ENCODE results near the gene PLAU.

DNA sequence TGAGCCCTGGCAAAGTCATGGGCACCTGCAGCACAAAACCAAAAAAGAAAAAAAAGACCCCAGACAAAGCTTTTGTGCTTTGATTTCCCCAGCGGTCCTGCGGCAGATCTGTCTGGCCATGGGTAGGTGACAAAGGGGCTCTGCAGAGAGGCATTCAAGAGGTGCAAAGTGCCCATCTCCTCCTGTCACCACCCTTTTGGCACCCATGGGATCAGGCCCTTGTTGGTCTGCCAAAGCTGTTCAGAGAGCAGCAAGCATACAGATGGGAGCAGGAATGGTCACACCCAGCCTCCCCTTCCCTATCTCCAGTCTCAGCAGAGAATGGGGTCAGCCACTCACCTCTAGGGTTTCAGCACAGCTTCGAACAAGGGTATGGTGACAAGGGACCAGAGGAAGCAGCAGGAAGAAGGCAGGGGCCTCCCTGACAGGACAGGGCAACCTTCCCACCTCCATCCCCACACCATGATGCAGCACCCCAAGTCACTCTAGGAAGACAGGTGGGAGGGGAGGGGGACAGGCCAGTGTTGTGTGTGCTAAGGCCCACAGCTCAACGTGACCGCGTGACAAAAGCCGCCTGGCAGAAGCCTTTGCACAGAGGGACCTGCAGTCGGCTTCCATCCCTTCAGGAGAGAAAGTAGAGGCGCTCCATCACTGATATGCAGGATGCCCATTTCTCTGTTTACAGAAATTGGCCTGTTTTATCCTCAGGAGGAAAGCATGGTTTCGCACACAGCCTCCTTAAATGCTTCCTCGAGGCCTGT is 42.9 kb upstream of the PLAU start:
- TF ChIP-seq POLR2A (IDR thresholded peaks at IDR 0.05; ENCODE audit: low read depth, low read length), result no peak
- no peak for TF ChIP-seq POLR2AphosphoS5 (IDR thresholded peaks at IDR 0.05; ENCODE audit: insufficient read depth, low read depth, low read length)
- TF ChIP-seq, protein P1, sequence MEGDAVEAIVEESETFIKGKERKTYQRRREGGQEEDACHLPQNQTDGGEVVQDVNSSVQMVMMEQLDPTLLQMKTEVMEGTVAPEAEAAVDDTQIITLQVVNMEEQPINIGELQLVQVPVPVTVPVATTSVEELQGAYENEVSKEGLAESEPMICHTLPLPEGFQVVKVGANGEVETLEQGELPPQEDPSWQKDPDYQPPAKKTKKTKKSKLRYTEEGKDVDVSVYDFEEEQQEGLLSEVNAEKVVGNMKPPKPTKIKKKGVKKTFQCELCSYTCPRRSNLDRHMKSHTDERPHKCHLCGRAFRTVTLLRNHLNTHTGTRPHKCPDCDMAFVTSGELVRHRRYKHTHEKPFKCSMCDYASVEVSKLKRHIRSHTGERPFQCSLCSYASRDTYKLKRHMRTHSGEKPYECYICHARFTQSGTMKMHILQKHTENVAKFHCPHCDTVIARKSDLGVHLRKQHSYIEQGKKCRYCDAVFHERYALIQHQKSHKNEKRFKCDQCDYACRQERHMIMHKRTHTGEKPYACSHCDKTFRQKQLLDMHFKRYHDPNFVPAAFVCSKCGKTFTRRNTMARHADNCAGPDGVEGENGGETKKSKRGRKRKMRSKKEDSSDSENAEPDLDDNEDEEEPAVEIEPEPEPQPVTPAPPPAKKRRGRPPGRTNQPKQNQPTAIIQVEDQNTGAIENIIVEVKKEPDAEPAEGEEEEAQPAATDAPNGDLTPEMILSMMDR (IDR thresholded peaks at IDR 0.05; ENCODE audit: extremely low read depth in 1 of 2, insufficient read depth in 1 of 2, low read depth in 1 of 2, low read length in 2 of 2), result no peak
- TF ChIP-seq EZH2 (IDR thresholded peaks at IDR 0.05; ENCODE audit: borderline replicate concordance, low read depth, low read length, severe bottlenecking), result no peak
- TF ChIP-seq GATA2 (IDR thresholded peaks at IDR 0.05; ENCODE audit: insufficient read depth, insufficient read length, low read depth, low read length), result no peak
- TF ChIP-seq, protein P2, sequence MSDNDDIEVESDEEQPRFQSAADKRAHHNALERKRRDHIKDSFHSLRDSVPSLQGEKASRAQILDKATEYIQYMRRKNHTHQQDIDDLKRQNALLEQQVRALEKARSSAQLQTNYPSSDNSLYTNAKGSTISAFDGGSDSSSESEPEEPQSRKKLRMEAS (IDR thresholded peaks at IDR 0.05; ENCODE audit: insufficient read depth, insufficient read length), result no peak
- TF ChIP-seq MYC (IDR thresholded peaks at IDR 0.05; ENCODE audit: low read depth, low read length), result no peak
